MCF 10A (cell line): ENCODE measurements around the gene SCN4A. TPM values are rescaled to one million over a fixed set of nuclear protein-coding genes. Genes with fewer than 3 reads are reported as not detected.

ENCODE experiments used
- BruUV-seq: library from RNA; stranded (reverse); fragments of 400-500 nt; replicated peaks from 2 replicates; lab custom pipeline; 2021; lab: Mats Ljungman, UMichigan
- CTCF ChIA-PET: fragments of 300-600 bp; sonication (Branson Sonifier 250); formaldehyde crosslinking; extraction: SDS; loops from one replicate; lab custom pipeline; 2021; ENCODE audit warnings: antibody characterized with exemption, inconsistent platforms; lab: Yijun Ruan, JAX
- POLR2A ChIA-PET: fragments of 300-600, 350-650 bp; sonication (Branson Sonifier 250); formaldehyde crosslinking; extraction: SDS; loops from one replicate; lab custom pipeline; 2020; ENCODE audit warnings: antibody characterized with exemption, inconsistent platforms; lab: Yijun Ruan, JAX
- DNase-seq: peaks from one replicate; pipeline ENCODE4 v3.0.0-alpha.2; 2018; ENCODE audit not compliant: unreplicated experiment
- H3K27ac Mint-ChIP-seq: one replicate; pipeline ENCODE4 v1.8.0; 2022; ENCODE audit warnings: mild to moderate bottlenecking, low read depth, mixed read lengths; ENCODE audit not compliant: unreplicated experiment
- H3K27me3 Mint-ChIP-seq: one replicate; pipeline ENCODE4 v1.8.0; 2022; ENCODE audit warnings: mixed read lengths; ENCODE audit not compliant: insufficient read depth, unreplicated experiment
- H3K36me3 Mint-ChIP-seq: one replicate; pipeline ENCODE4 v1.8.0; 2022; ENCODE audit warnings: mild to moderate bottlenecking, moderate library complexity, mixed read lengths; ENCODE audit not compliant: insufficient read depth, unreplicated experiment
- H3K4me1 Mint-ChIP-seq: one replicate; pipeline ENCODE4 v1.8.0; 2022; ENCODE audit warnings: mixed read lengths; ENCODE audit not compliant: insufficient read depth, unreplicated experiment
- H3K4me3 Mint-ChIP-seq: one replicate; pipeline ENCODE4 v1.8.0; 2022; ENCODE audit warnings: mild to moderate bottlenecking, moderate library complexity, mixed read lengths; ENCODE audit not compliant: unreplicated experiment
- H3K9me3 Mint-ChIP-seq: one replicate; pipeline ENCODE4 v1.8.0; 2022; ENCODE audit warnings: mixed read lengths; ENCODE audit not compliant: unreplicated experiment
- CTCF ChIP-seq: fragments of 200-600 bp; IDR thresholded peaks from one replicate; pipeline ENCODE4 v1.8.0; 2022; ENCODE audit warnings: antibody characterized with exemption, mild to moderate bottlenecking; ENCODE audit not compliant: unreplicated experiment
- intact Hi-C: fragments of 100-400 bp; cut with micrococcal nuclease; formaldehyde crosslinking; loops from 2 replicates; pipeline ENCODE4 v1.14.1; 2022
- total RNA-seq: library from RNA; stranded (reverse); gene quantifications from 2 replicates; pipeline ENCODE4 v1.2.3, GENCODE V29; 2022

Gene SCN4A
- total RNA-seq, 1 experiment from 2014 or later: not detected

DNA sequence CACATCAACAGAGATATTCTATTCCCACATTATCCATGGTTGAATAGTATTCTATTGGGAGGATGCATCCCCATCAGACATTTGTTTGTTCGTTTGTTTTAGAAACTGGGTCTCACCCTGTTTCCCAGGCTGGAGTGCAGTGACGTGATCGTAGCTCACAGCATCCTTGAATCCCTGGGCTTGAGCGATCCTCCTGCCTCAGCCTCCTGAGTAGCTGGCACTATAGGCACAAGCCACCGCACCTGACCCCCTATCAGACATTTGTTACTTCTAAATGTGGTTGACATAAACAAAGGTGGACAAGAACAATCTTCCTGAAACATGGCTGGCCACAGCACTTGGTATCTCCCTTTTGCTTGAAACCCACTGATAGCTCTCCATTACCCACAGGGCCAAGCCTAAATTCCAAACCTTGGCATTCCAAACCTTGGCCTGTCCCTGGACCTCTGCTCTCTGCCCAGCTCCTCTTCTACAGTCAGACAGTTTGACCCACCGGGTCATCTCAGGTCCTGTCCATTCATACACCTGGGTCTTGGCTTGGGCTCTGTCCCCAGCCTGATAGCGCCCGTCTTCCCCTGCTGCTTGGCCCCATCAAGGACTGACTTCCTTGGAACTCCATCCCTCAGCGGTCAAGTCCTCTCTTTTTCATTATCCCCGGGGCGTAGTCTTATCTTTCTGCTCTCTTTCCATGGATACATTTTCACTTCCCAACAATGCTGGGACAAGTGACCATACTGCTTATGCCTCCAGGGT is 23.9 kb upstream of the SCN4A start:
- Mint-ChIP-seq H3K27me3 (peaks cover 80% of the 10 kb centered on the region), H3K27ac (no peak overlapping the region), H3K36me3 (no peaks in the 10 kb centered on the region), H3K4me1 (peaks cover 8% of the 10 kb centered on the region), H3K9me3 (peaks cover 7% of the 10 kb centered on the region), H3K4me3 (no peak overlapping the region)
- DNase-seq: no peak
- intact Hi-C loops: no loop called here
- CTCF ChIA-PET: interaction anchor here (0.7 kb wide), 1 partner anchor 106 kb away, joined by 3 read pairs; no protein-coding TSS in a partner anchor
- POLR2A ChIA-PET: no interaction called here
- BruUV-seq: no TSS peak
- TF ChIP-seq CTCF: no peak

- peaks cover 6% of the 10 kb centered on the region for H3K4me1 Mint-ChIP-seq
- no peaks in the 10 kb centered on the region for H3K36me3 Mint-ChIP-seq
- ChIA-PET CTCF (no interaction called here), POLR2A (no interaction called here)
- peaks cover 7% of the 10 kb centered on the region for H3K9me3 Mint-ChIP-seq
- H3K27ac Mint-ChIP-seq: no peak overlapping the region
- TF ChIP-seq CTCF: no peak
- no peak for DNase-seq
- H3K4me3 Mint-ChIP-seq: no peak overlapping the region
- peaks cover 90% of the 10 kb centered on the region for H3K27me3 Mint-ChIP-seq
- intact Hi-C loops: no loop called here
- BruUV-seq: no TSS peak
Measured at GRCh38 chr17:63995626-63996025, 22.9 kb upstream of the SCN4A start.

DNA sequence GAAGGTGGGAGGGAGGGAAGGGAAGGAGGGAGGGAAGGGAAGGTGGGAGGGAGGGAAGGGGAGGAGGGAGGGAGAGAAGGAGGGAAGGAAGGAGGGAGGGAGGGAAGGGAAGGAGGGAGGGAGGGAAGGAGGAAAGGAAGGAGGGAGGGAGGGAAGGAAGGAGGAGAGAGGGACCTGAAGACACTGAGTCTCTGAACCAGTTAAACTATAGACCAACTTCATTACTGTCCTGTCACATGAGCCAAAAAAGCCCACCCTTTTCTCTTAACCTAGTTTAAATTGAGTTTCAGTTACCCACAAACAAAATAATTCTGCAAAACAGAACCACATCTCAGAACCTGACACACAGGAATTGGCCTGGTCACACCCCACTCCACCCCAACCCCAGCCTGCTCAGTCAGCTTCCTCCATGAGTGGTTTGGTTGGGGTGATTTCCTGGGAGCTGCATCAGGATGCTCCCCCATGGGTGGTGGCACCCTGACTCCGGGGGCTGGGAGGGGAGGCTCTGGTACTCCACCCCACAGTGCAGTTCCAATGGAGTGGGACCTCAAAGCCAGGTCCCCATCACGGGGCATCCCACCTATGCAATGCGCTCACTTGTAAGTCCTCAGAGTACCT is 20.8 kb upstream of the SCN4A start:
- no peak overlapping the region for H3K4me3 Mint-ChIP-seq
- BruUV-seq: no TSS peak
- H3K27me3 Mint-ChIP-seq: peaks cover 89% of the 10 kb centered on the region
- H3K9me3 Mint-ChIP-seq: peaks cover 7% of the 10 kb centered on the region
- H3K36me3 Mint-ChIP-seq: no peaks in the 10 kb centered on the region
- CTCF ChIA-PET: interaction anchor here (0.5 to 1.4 kb wide), 6 partner anchors 19 to 159 kb away, joined by 3 to 4 read pairs (median 3); no protein-coding TSS in a partner anchor
- no peak for DNase-seq
- H3K27ac Mint-ChIP-seq: no peak overlapping the region
- no peaks in the 10 kb centered on the region for H3K4me1 Mint-ChIP-seq
- intact Hi-C loops: no loop called here
- no peak for TF ChIP-seq CTCF
- POLR2A ChIA-PET: no interaction called here

DNA sequence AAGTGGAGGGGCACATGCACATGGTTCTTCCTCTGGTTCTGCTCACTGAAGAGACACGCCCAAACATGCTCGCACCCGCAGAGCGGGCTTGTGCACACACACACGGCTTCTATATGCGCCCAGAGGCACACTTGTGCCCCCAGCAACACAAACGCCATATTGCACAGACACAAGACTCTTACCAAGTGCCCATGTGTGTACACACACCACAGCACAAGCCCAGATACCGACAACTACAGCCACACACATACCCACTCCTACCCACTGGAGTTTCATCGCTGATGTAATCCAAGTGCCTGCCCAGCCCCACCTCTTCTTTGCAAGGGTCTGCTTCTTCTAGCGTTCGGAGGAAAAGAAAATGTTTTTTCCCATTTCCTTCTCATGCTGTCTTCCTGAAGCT is 18.9 kb upstream of the SCN4A start:
- H3K36me3 Mint-ChIP-seq: no peaks in the 10 kb centered on the region
- intact Hi-C loops: loop anchor here (2.0 kb wide), 1 partner anchor 73 kb away; the partner anchor contains the start of gene GH1
- no peak for DNase-seq
- H3K27ac Mint-ChIP-seq: no peak overlapping the region
- POLR2A ChIA-PET: no interaction called here
- peaks cover 7% of the 10 kb centered on the region for H3K9me3 Mint-ChIP-seq
- no peaks in the 10 kb centered on the region for H3K4me1 Mint-ChIP-seq
- H3K4me3 Mint-ChIP-seq: no peak overlapping the region
- BruUV-seq: no TSS peak
- H3K27me3 Mint-ChIP-seq: peaks cover 70% of the 10 kb centered on the region
- CTCF ChIA-PET: interaction anchor here (1.2 to 1.3 kb wide), 4 partner anchors 34 to 73 kb away, joined by 3 to 6 read pairs (median 4); partner anchors contain the start of gene GH1
- TF ChIP-seq CTCF: no peak
